Measurements from ENCODE around the gene GAL3ST2. TPM values are rescaled to one million over a fixed set of nuclear protein-coding genes. Genes with fewer than 3 reads are reported as not detected.

GAL3ST2 gene
- total and polyA plus RNA-seq, 4 donors = 0.40 TPM; not detected in 3

DNA sequence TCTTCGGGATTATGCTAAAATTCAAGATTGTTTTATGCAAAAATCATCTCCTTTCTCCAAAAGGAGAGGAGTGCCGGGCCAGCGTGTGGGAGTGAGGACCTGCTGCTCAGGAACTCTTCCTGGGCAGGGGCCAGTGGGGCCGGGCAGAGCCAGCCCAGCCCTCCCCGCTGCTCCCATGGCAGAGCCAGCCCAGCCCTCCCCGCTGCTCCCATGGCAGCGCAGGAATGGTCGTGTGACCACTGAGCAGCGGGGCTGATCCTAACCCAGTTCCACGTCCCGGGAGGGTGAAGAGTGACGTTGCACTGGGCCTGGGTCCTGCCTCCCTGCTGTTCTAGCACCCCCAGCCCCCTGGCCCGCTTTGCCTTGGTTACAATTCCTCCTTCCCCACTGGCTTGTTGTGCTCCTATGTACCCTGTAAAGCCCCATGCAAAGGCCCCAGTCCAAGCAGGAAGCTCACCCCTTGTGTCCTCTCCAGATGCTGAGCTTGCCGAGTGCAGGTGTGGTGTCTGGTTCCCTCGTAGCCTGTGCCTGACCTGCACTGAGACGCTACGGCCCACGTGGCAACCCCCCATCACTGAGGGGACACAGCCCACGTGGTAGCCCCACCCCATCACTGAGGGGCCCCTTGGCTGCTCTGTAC, 20.9 kb downstream of the GAL3ST2 start:
- WGBS, 2 donors = 85 to 91% methylated on average over 19 of the region's 19 CpGs
- TF ChIP-seq, protein P1, sequence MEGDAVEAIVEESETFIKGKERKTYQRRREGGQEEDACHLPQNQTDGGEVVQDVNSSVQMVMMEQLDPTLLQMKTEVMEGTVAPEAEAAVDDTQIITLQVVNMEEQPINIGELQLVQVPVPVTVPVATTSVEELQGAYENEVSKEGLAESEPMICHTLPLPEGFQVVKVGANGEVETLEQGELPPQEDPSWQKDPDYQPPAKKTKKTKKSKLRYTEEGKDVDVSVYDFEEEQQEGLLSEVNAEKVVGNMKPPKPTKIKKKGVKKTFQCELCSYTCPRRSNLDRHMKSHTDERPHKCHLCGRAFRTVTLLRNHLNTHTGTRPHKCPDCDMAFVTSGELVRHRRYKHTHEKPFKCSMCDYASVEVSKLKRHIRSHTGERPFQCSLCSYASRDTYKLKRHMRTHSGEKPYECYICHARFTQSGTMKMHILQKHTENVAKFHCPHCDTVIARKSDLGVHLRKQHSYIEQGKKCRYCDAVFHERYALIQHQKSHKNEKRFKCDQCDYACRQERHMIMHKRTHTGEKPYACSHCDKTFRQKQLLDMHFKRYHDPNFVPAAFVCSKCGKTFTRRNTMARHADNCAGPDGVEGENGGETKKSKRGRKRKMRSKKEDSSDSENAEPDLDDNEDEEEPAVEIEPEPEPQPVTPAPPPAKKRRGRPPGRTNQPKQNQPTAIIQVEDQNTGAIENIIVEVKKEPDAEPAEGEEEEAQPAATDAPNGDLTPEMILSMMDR (IDR thresholded peaks at IDR 0.05; ENCODE audit: control extremely low read depth, extremely low read depth) = no peak
- no peaks in the 10 kb centered on the region for H3K4me1 ChIP-seq (ENCODE audit: control insufficient read depth in 5 of 5, insufficient read depth in 5 of 5, low read length in 5 of 5)
- no peak overlapping the region for H3K4me3 ChIP-seq
- no peak overlapping the region for H3K27ac ChIP-seq (ENCODE audit: low read depth in 1 of 2, low read length in 1 of 2)
- peaks cover 0 to 2% (median 0%) of the 10 kb centered on the region in 4 donors for H3K9me3 ChIP-seq (ENCODE audit: control insufficient read depth in 4 of 4, insufficient read depth in 3 of 4, low read length in 3 of 4)
- H3K27me3 ChIP-seq (ENCODE audit: control insufficient read depth in 3 of 3, insufficient read depth in 3 of 3, low read length in 2 of 3) = peaks cover 0 to 4% (median 2%) of the 10 kb centered on the region in 3 donors
- DNase-seq = no peak
- H3K9ac ChIP-seq (ENCODE audit: insufficient read depth in 1 of 2, low read length in 2 of 2) = no peak overlapping the region
- no peaks in the 10 kb centered on the region for H3K36me3 ChIP-seq (ENCODE audit: control insufficient read depth in 4 of 4, insufficient read depth in 4 of 4, low read length in 4 of 4)
- no peak for ATAC-seq (ENCODE audit: insufficient read depth, low FRiP score)

DNA sequence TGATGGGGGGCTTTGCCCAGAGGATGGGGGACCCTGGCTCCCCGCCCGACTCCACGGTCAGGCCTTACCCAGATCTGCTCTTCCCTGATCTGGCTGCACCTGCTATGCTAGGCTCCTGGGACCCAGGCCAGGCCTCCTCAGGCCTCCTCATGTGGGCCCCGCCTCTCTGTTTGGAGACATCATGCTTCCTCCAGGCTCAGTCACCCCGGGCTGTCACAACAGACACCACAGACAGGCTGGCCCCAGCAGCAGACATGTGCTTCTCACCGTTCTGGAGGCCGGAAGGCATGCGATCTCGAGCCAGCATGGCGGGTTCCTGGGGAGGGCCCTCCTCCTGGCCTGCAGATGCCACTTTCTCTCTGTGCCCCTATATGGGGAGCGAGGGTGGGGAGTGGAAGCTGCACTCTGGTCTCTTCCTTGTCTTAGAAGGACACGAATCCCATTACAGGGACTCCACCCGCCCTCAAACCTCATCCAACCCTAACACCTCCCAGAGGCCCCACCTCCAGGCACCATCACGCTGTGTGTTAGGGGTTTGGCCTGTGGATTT, 21.5 kb downstream of the GAL3ST2 start:
- no peak for ATAC-seq (ENCODE audit: insufficient read depth, low FRiP score)
- no peaks in the 10 kb centered on the region for H3K36me3 ChIP-seq (ENCODE audit: control insufficient read depth in 4 of 4, insufficient read depth in 4 of 4, low read length in 4 of 4)
- H3K27me3 ChIP-seq (ENCODE audit: control insufficient read depth in 3 of 3, insufficient read depth in 3 of 3, low read length in 2 of 3) = peaks cover 4 to 6% (median 4%) of the 10 kb centered on the region in 3 donors
- no peak overlapping the region for H3K9ac ChIP-seq (ENCODE audit: insufficient read depth in 1 of 2, low read length in 2 of 2)
- H3K9me3 ChIP-seq (ENCODE audit: control insufficient read depth in 4 of 4, insufficient read depth in 3 of 4, low read length in 3 of 4) = peaks cover 0 to 2% (median 0%) of the 10 kb centered on the region in 4 donors
- H3K4me1 ChIP-seq (ENCODE audit: control insufficient read depth in 5 of 5, insufficient read depth in 5 of 5, low read length in 5 of 5) = peaks cover 0 to 3% (median 0%) of the 10 kb centered on the region in 5 donors
- 82 to 84% methylated on average over 14 of the region's 14 CpGs for WGBS, 2 donors
- H3K27ac ChIP-seq (ENCODE audit: low read depth in 1 of 2, low read length in 1 of 2) = no peak overlapping the region
- TF ChIP-seq, protein P1 (IDR thresholded peaks at IDR 0.05; ENCODE audit: control extremely low read depth, extremely low read depth) = no peak
- no peak overlapping the region for H3K4me3 ChIP-seq
- no peak for DNase-seq

DNA sequence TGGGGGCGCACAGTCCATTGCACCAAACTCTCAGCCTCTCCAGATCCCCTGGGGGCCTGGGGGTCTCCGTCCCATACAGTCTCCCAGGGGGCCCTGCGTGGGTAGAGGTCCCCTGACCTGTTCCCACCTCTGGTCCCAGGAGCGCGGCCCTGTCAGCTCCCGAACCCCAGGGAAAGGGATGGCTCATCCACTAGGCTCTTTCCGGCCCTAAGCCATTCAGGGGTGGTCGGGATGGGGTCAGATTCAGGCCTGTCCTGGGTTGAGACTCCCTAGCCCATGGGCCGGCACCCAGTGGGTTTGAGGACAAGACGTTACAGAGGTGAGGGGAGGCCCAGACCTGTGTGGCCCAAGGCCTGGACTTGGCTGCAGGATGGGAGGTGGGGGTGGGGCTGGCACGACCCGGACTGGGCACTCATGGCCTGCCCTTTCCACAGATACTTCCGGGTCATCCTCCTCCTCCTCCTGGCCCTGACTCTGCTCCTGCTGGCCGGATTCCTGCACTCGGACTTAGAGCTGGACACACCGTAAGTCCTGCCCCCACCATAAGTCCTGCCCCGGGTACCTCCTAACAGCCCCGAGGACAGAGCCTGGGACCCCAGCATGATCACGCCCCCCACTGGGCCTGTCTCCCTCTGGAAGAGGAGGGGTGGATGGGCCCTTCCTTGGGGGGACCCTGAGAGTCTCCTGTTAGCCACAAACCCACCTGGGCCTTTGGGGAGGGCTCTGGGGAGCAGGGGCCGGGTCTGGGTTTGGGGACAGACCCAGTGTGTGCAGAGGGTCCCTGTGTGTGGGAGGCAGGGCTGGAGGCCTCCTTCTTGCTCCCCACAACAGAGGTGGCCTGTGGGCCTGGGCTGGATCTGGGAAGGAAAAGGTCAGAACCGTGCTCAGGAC, 22.3 kb downstream of the GAL3ST2 start:
- WGBS, 2 donors = 93% methylated on average over 21 of the region's 21 CpGs
- Histone ChIP-seq H3K4me3 (no peak overlapping the region), H3K36me3 (ENCODE audit: control insufficient read depth in 4 of 4, insufficient read depth in 4 of 4, low read length in 4 of 4) (no peaks in the 10 kb centered on the region), H3K27me3 (ENCODE audit: control insufficient read depth in 3 of 3, insufficient read depth in 3 of 3, low read length in 2 of 3) (peaks cover 2 to 9% (median 8%) of the 10 kb centered on the region in 3 donors), H3K4me1 (ENCODE audit: control insufficient read depth in 5 of 5, insufficient read depth in 5 of 5, low read length in 5 of 5) (peaks cover 0 to 10% (median 4%) of the 10 kb centered on the region in 5 donors), H3K9ac (ENCODE audit: insufficient read depth in 1 of 2, low read length in 2 of 2) (no peak overlapping the region), H3K9me3 (ENCODE audit: control insufficient read depth in 4 of 4, insufficient read depth in 3 of 4, low read length in 3 of 4) (no peaks in the 10 kb centered on the region), H3K27ac (ENCODE audit: low read depth in 1 of 2, low read length in 1 of 2) (no peak overlapping the region)
- ATAC-seq (ENCODE audit: insufficient read depth, low FRiP score) (no peak), DNase-seq (no peak)
- TF ChIP-seq, protein P1 (IDR thresholded peaks at IDR 0.05; ENCODE audit: control extremely low read depth, extremely low read depth) = no peak
